GM12878 (cell line): ENCODE data around the gene SUSD5. TPM values are rescaled to one million over a fixed set of nuclear protein-coding genes. Genes with fewer than 3 reads are reported as not detected.

Experiments used
- ATAC-seq: fragments of 200-7000 bp; cut with Tn5 transposase; 3 replicates; pipeline ENCODE4 v1.9.1; 2020; ENCODE audit warnings: mild to moderate bottlenecking, moderate library complexity
- BruUV-seq: library from RNA; stranded (reverse); fragments of 400-500 nt; replicated peaks from 2 replicates; lab custom pipeline; 2021; lab: Mats Ljungman, UMichigan
- CTCF ChIA-PET: fragments of 300-600 bp; sonication (Branson Sonifier 250); formaldehyde crosslinking; extraction: SDS; loops from one replicate; lab custom pipeline; 2021; ENCODE audit warnings: inconsistent platforms; lab: Yijun Ruan, JAX
- POLR2A ChIA-PET: fragments of 350-600 bp; formaldehyde crosslinking; extraction: SDS; loops from one replicate; lab custom pipeline; 2021; ENCODE audit warnings: inconsistent platforms; lab: Charles Lee
- RAD21 ChIA-PET: fragments of 300-600 bp; sonication (Branson Sonifier 250); formaldehyde crosslinking; loops from one replicate; lab custom pipeline; 2023; ENCODE audit warnings: antibody characterized with exemption; ENCODE audit not compliant: unreplicated experiment; lab: Charles Lee
- SMC1A ChIA-PET: fragments of 300-600 bp; sonication (Branson Sonifier 250); formaldehyde crosslinking; loops from one replicate; lab custom pipeline; 2023; ENCODE audit not compliant: unreplicated experiment, uncharacterized antibody; lab: Charles Lee
- DNase-seq: peaks from one replicate; pipeline ENCODE4 v3.0.0-alpha.2; 2011; ENCODE audit warnings: low read depth, low spot score
- FAIRE-seq: peaks from 3 replicates; lab custom pipeline; 2011; peaks lifted over from hg19 to GRCh38; lab: Jason Lieb, UNC
- H2AFZ ChIP-seq: 2 replicates; pipeline ENCODE4 v1.6.0; 2011; ENCODE audit warnings: low read depth, low read length, control low read depth; ENCODE audit not compliant: control insufficient read depth
- H3K27ac ChIP-seq: 2 replicates; pipeline ENCODE4 v1.5.1; 2011; ENCODE audit warnings: control low read depth; ENCODE audit not compliant: control insufficient read depth, insufficient read depth
- H3K27me3 ChIP-seq, 2 experiments: replicated peaks in 1 of 2; 2 replicates each; pipeline versions ENCODE4 v1.6.0 to v1.6.1; 2011; ENCODE audit warnings: low read length in 1 of 2; ENCODE audit not compliant: control insufficient read depth in 2 of 2, insufficient read depth in 2 of 2
- H3K36me3 ChIP-seq, 2 experiments: 2 replicates each; pipeline ENCODE4 v1.5.1; 2011; ENCODE audit warnings: low read length in 1 of 2; ENCODE audit not compliant: control insufficient read depth in 2 of 2, insufficient read depth in 2 of 2
- H3K4me1 ChIP-seq: 2 replicates; pipeline ENCODE4 v1.6.1; 2011; ENCODE audit warnings: mild to moderate bottlenecking, low read length, moderate library complexity, mixed read lengths; ENCODE audit not compliant: control insufficient read depth, insufficient read depth
- H3K4me2 ChIP-seq: 2 replicates; pipeline ENCODE4 v1.6.0; 2011; ENCODE audit warnings: control low read depth; ENCODE audit not compliant: control insufficient read depth, insufficient read depth
- H3K4me3 ChIP-seq: fragments of 200-600 bp; sonication (generic); 2 replicates; pipeline ENCODE4 v1.5.1; 2016
- H3K79me2 ChIP-seq: 2 replicates; pipeline ENCODE4 v1.6.0; 2011; ENCODE audit warnings: low read length; ENCODE audit not compliant: control insufficient read depth, insufficient read depth
- H3K9ac ChIP-seq: 2 replicates; pipeline ENCODE4 v1.8.0; 2011; ENCODE audit warnings: low read length, control low read depth, mixed read lengths; ENCODE audit not compliant: control insufficient read depth, insufficient read depth
- H3K9me3 ChIP-seq: replicated peaks from 3 replicates; pipeline ENCODE4 v1.5.1; 2011; ENCODE audit warnings: mild to moderate bottlenecking, low read length; ENCODE audit not compliant: control insufficient read depth, insufficient read depth
- H4K20me1 ChIP-seq: 2 replicates; pipeline ENCODE4 v1.6.0; 2011; ENCODE audit not compliant: control insufficient read depth, insufficient read depth
- CHD1 ChIP-seq: IDR thresholded peaks from 2 replicates; pipeline ENCODE4 v1.6.1; 2012; ENCODE audit warnings: low read depth, low read length, improper control_type of control experiment
- HDGF ChIP-seq: fragments of 450-650 bp; IDR thresholded peaks from 2 replicates; pipeline ENCODE4 v1.6.1; 2016; ENCODE audit warnings: antibody characterized with exemption
- NR2C2 ChIP-seq: IDR thresholded peaks from 2 replicates; pipeline ENCODE4 v1.6.1; 2011; ENCODE audit warnings: borderline replicate concordance, low read depth; ENCODE audit not compliant: control insufficient read depth, insufficient read length
- SUPT20H ChIP-seq: IDR thresholded peaks from 2 replicates; pipeline ENCODE4 v1.6.1; 2011; ENCODE audit warnings: low read depth, mild to moderate bottlenecking, low read length, moderate library complexity, borderline replicate concordance; ENCODE audit not compliant: control insufficient read depth
- TCF3 ChIP-seq: IDR thresholded peaks from 2 replicates; pipeline ENCODE4 v1.6.1; 2012; ENCODE audit warnings: low read depth, mild to moderate bottlenecking, low read length, borderline replicate concordance; ENCODE audit not compliant: insufficient read depth
- WGBS: methylation state at CpG from one replicate; pipeline ENCODE4 v1.1.6; 2016; ENCODE audit warnings: low lambda C conversion rate; ENCODE audit not compliant: insufficient replicate concordance, insufficient coverage; ENCODE audit errors: missing lambda C conversion rate; 5-methylcytosine and 5-hydroxymethylcytosine counted together
- in situ Hi-C: fragments of 300-500 bp; cut with MboI; formaldehyde crosslinking; loops from 9 replicates; pipeline ENCODE4 v1.14.3; 2018; ENCODE audit warnings: mixed read lengths
- intact Hi-C: fragments of 100-400 bp; cut with micrococcal nuclease; formaldehyde crosslinking; loops from one replicate; pipeline ENCODE4 v1.14.2; 2022; ENCODE audit not compliant: unreplicated experiment
- polyA plus RNA-seq, 11 experiments: library from polyadenylated mRNA; depleted of rRNA in 4 of 11; unstranded in 6 of 11; stranded (reverse) in 5 of 11; fragments of >200 nt; fragmentation: Nextera tagmentation in 4 of 11; fragmentation: Illumina TruSeq in 1 of 11; extraction: Ambion mirVana in 4 of 11; extraction: Trizol in 1 of 11; gene quantifications; 1 replicate in 1 of 11; 2 replicates in 10 of 11; pipeline versions ENCODE4 v1.2.1 to v1.2.3, GENCODE V29; 2011 to 2016; ENCODE audit warnings: inconsistent platforms in 2 of 11, missing spikeins in 2 of 11, low read depth in 1 of 11
- total RNA-seq, 4 experiments: library from RNA; depleted of rRNA in 3 of 4; stranded (reverse); fragments of >200 nt in 3 of 4; fragmentation: Illumina TruSeq in 1 of 4; extraction: Trizol in 1 of 4; gene quantifications; 2 replicates each; pipeline versions ENCODE4 v1.2.1 to v1.2.3, GENCODE V29; 2013 to 2021

SUSD5 gene
- total and polyA plus RNA-seq, 10 of the 15 experiments (the other 5 are each of a cell fraction or from before 2014, with no cell fraction given), result 0.01 to 0.05 (median 0.03) TPM; not detected in 4

DNA sequence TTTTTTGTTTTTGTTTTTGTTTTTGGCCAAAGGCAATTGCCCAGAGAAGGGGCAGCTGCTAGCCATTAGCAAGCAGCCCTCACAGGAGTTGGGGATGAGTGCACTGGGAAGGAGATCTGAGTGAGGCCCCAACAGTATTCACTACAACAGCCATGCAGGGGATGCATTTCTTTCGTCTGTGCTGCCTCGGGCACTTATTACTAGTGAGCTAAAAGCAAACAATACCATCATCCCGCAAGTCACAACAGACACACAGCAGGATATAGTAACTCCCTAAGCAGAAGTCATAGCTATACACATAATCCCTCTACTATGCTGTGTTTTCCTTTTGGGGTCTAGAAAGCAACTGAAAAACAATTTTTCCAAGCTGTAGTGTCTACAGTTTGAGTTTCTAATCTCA, 77.6 kb downstream of the SUSD5 start:
- ChIA-PET SMC1A (interaction anchor here (1.1 to 3.9 kb wide), 3 partner anchors 9 to 232 kb away, joined by 3 to 16 read pairs (median 4); no protein-coding TSS in a partner anchor), CTCF (interaction anchor here (13.7 kb wide), 1 partner anchor 8 kb away, joined by 136 read pairs; no protein-coding TSS in a partner anchor), POLR2A (interaction anchor here (1.0 kb wide), 1 partner anchor 9 kb away, joined by 4 read pairs; no protein-coding TSS in a partner anchor), RAD21 (interaction anchor here (2.1 to 2.4 kb wide), 2 partner anchors 10 to 232 kb away, joined by 9 to 11 read pairs; no protein-coding TSS in a partner anchor)
- Histone ChIP-seq H3K9ac (no peak overlapping the region), H3K27ac (no peak overlapping the region), H3K79me2 (no peaks in the 10 kb centered on the region), H4K20me1 (no peaks in the 10 kb centered on the region), H3K4me1 (peaks cover 11% of the 10 kb centered on the region; the same call in 1 of the 2 replicates), H3K4me2 (no peak overlapping the region), H3K36me3 (no peaks in the 10 kb centered on the region; a peak in 2 of 4 replicates), H3K9me3 (no peaks in the 10 kb centered on the region), H3K27me3 (no peaks in the 10 kb centered on the region), H2AFZ (no peak overlapping the region), H3K4me3 (no peak overlapping the region)
- FAIRE-seq (no peak), ATAC-seq (no peak), DNase-seq (no peak)
- BruUV-seq, result no TSS peak
- WGBS, result 98% methylated on average over 3 of the region's 3 CpGs
- TF ChIP-seq TCF3 (no peak), NR2C2 (no peak), HDGF (no peak), SUPT20H (no peak)
- intact Hi-C loops (no loop called here), in situ Hi-C loops (no loop called here)

DNA sequence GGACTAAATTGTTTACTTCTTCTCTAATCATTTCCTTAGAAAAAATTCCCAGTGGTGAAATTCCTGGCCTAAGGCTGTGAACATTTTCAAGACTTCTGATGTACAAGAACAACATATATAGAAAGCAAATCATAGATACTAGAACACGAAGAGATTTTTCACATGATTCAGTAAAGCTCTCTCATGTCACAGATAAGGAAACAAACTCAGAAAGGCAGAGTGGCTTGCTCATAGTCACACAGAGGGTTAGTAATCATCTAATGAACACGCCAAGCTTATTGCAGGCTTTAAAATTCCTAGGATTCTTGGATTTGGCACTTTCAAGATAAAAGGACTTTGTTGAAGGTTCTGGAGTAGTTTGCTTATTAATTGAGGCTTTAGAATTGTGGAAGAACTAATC, 78.6 kb downstream of the SUSD5 start:
- SMC1A ChIA-PET, result interaction anchor here (0.7 to 3.9 kb wide), 3 partner anchors 8 to 233 kb away, joined by 3 to 16 read pairs (median 12); no protein-coding TSS in a partner anchor
- intact Hi-C loops, result no loop called here
- BruUV-seq, result no TSS peak

More for the DNA sequence above, 78.6 kb downstream of the SUSD5 start:
- Histone ChIP-seq H3K4me3 (no peak overlapping the region), H3K4me2 (no peak overlapping the region), H3K36me3 (no peaks in the 10 kb centered on the region; a peak in 2 of 4 replicates), H4K20me1 (no peaks in the 10 kb centered on the region), H3K4me1 (peaks cover 11% of the 10 kb centered on the region; the same call in 1 of the 2 replicates), H2AFZ (no peak overlapping the region), H3K9ac (no peak overlapping the region), H3K27me3 (no peaks in the 10 kb centered on the region), H3K9me3 (no peaks in the 10 kb centered on the region), H3K27ac (no peak overlapping the region), H3K79me2 (no peaks in the 10 kb centered on the region)
- 77% methylated on average over 2 of the region's 2 CpGs for WGBS
- ChIA-PET CTCF (interaction anchor here (12.2 to 13.7 kb wide), 2 partner anchors 7 to 234 kb away, joined by 136 to 319 read pairs; no protein-coding TSS in a partner anchor), POLR2A (interaction anchor here (0.7 kb wide), 1 partner anchor 59 kb away, joined by 8 read pairs; no protein-coding TSS in a partner anchor), RAD21 (interaction anchor here (0.7 to 2.4 kb wide), 3 partner anchors 9 to 233 kb away, joined by 3 to 11 read pairs (median 9); no protein-coding TSS in a partner anchor)
- TF ChIP-seq CHD1, result no peak
- DNase-seq (no peak), FAIRE-seq (no peak), ATAC-seq (no peak)
- in situ Hi-C loops, result no loop called here
